ENCODE results near the gene ZDHHC14.

The ZDHHC14 gene

GRCh38 chr6:157709555-157709954 is 328.6 kb downstream of the ZDHHC14 start:
- Histone ChIP-seq H3K27ac (no peak overlapping the region), H3K4me3 (ENCODE audit: low read depth, low read length) (no peak overlapping the region)
- TF ChIP-seq CTCF (IDR thresholded peaks at IDR 0.05; ENCODE audit: low read depth, low read length) = no peak

GRCh38 chr6:157710604-157711003 is 329.6 kb downstream of the ZDHHC14 start:
- Histone ChIP-seq H3K36me3 (no peaks in the 10 kb centered on the region), H3K4me3 (ENCODE audit: low read depth, low read length) (no peak overlapping the region), H3K27ac (no peak overlapping the region), H3K27me3 (ENCODE audit: insufficient read depth, low read depth, severe bottlenecking) (no peaks in the 10 kb centered on the region), H3K9me3 (ENCODE audit: severe bottlenecking) (no peaks in the 10 kb centered on the region)
- TF ChIP-seq CTCF (IDR thresholded peaks at IDR 0.05; ENCODE audit: low read depth, low read length) = no peak
- DNase-seq = no peak

More at GRCh38 chr6:157709555-157709954, 328.6 kb downstream of the ZDHHC14 start:
- H3K27me3 ChIP-seq (ENCODE audit: insufficient read depth, low read depth, severe bottlenecking) = no peaks in the 10 kb centered on the region
- H3K9me3 ChIP-seq (ENCODE audit: severe bottlenecking) = no peaks in the 10 kb centered on the region
- no peaks in the 10 kb centered on the region for H3K36me3 ChIP-seq
- DNase-seq = no peak

DNA sequence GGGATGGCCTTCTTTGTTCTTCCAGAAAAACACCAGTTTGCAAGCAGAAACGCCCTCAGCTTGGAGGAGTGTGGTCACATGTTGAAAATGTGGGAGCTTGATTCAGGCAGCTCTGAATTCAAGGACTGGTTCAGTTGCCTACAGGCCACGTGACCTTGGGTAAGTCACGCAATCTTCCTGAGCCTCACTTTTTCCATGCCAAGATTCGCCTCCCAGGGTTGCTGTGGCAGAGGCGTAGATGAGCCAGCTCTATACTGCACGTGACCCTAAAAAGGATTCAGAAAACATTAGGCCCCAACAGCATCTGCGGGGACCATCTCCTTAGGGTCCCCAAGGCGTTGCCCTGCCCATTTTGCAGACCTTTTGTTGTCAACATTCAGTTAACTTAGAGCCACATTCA is 330.1 kb downstream of the ZDHHC14 start:
- TF ChIP-seq CTCF (IDR thresholded peaks at IDR 0.05; ENCODE audit: low read depth, low read length) = no peak
- H3K27ac ChIP-seq = no peak overlapping the region
- DNase-seq = no peak

DNA sequence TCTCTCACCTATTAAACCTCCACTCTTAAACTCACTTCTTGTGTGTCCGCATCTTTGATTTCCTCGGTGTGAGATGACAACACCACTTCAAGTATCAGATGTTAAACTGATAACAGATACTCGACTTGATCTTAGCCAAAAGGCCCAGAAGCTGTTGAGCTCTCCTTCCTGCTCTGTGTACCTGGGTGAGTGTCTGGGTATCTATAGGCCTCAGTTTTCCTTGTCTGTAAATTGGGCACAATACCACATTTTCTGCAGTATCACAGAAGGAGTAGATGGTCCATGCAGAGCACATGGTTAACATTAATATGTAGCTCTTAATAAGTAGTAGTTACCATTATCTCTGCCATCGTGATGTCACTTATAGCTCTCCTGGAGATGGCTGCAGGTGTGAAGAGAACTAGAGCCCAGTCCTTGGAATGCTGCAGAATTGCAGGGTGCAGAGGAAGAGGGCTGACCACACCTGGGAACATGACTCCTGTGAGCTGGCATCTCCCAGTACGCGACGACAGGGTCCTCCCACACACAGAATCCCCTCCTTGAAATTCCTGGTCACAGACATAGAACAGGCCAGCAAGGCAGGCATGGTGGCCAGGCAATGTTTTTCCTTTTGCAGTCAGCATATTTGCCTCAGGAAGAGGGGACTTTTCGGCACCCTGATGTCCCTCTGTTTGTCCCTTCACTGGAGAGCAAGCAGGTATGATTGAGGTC is 331.8 kb downstream of the ZDHHC14 start:
- no peak for DNase-seq
- Histone ChIP-seq H3K36me3 (no peaks in the 10 kb centered on the region), H3K9me3 (ENCODE audit: severe bottlenecking) (no peaks in the 10 kb centered on the region), H3K27ac (no peak overlapping the region), H3K27me3 (ENCODE audit: insufficient read depth, low read depth, severe bottlenecking) (no peaks in the 10 kb centered on the region), H3K4me3 (ENCODE audit: low read depth, low read length) (no peak overlapping the region)
- no peak for TF ChIP-seq CTCF (IDR thresholded peaks at IDR 0.05; ENCODE audit: low read depth, low read length)

More for the DNA sequence above, 330.1 kb downstream of the ZDHHC14 start:
- Histone ChIP-seq H3K27me3 (ENCODE audit: insufficient read depth, low read depth, severe bottlenecking) (no peaks in the 10 kb centered on the region), H3K4me3 (ENCODE audit: low read depth, low read length) (no peak overlapping the region), H3K36me3 (no peaks in the 10 kb centered on the region), H3K9me3 (ENCODE audit: severe bottlenecking) (no peaks in the 10 kb centered on the region)

DNA sequence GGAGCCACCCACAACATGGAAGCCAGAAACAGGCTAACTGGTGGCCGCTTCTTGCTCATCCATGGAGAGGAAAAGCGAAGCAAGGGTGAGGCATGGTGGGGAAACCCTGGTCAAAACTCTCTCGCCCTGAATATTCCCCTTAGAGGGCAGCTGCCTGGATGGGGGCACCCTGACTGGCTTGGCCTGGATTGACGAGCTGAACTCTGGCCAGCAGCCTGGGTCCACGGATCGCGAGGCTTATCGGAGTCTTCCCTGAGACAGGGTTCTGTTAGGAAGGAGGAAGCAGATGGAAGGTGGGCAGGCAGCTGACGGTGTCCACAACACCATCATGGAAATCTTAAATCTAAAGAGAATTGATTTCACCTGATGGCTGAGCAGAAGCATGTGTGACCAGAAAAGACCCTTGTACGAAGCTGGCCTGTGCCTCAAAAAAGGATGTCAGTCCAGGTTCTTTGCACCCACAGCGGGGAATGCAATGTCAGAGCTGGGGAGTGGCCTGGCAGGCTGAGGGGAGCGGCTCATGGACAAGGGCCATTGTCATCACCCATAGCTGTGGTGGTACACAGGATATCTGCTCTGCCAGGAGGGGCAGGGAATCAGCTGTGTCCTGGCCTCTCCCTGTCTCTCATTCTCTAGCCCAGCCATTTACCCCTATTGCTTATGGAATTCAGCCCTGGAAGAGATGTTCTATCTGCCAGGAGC is 332.6 kb downstream of the ZDHHC14 start:
- Histone ChIP-seq H3K27ac (no peak overlapping the region), H3K9me3 (ENCODE audit: severe bottlenecking) (no peaks in the 10 kb centered on the region), H3K4me3 (ENCODE audit: low read depth, low read length) (no peak overlapping the region), H3K36me3 (no peaks in the 10 kb centered on the region), H3K27me3 (ENCODE audit: insufficient read depth, low read depth, severe bottlenecking) (no peaks in the 10 kb centered on the region)
- TF ChIP-seq CTCF (IDR thresholded peaks at IDR 0.05; ENCODE audit: low read depth, low read length) = no peak
- DNase-seq = no peak
